HG02642 (cell line): ENCODE data around the gene NR5A2.
A peak's percentile ranks its signal among the peaks of the same experiment; 100 is the strongest.
"Not testable (repeated sequence)": the region's sequence is repeated elsewhere in the genome, so short reads cannot be mapped to it uniquely, and the experiment has no call there.

Experiments
- ATAC-seq: cut with Tn5 transposase; IDR thresholded peaks from one replicate; pipeline ENCODE4 v1.9.1; 2021; ENCODE audit warnings: mild to moderate bottlenecking; ENCODE audit not compliant: unreplicated experiment, poor library complexity

The NR5A2 gene

DNA sequence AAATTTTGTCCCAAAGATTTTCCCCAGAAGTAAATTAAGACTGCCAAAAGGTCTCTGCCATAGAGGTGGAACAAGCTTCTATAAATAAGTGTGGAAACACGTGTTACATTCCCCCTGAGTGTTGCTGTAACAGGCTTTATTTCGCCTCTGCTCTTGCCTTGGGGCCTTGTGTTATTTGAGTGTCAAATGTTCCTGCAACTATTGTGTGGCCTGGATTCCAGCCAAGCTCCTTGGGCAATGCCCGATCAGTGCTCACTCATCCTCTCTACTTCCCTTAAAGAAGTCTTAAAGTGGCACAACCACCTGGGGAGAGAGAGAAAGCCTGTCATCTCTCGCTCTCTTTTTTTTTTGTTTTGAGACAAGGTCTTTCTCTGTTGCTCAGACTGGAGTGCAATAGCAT lies 156.7 kb downstream of the NR5A2 start:
- no peak for ATAC-seq

DNA sequence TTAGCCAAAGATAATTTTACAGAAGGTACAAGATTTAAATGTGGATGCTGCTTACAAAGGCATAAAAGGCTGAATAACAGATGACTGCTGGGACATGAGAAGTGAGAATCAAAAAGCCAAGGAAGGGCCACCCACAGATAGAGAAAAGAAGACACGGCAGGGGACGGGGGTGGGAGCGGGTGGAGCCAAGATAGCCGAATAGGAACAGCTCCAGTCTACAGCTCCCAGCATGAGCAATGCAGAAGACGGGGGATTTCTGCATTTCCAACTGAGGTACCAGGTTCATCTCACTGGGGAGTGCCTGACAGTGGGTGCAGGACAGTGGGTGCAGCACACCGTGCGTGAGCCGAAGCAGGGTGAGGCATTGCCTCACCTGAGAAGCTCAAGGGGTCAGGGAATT lies 157.7 kb downstream of the NR5A2 start:
- not testable (repeated sequence) for ATAC-seq

GRCh38 chr1:200187332-200187731 lies 159.8 kb downstream of the NR5A2 start:
- ATAC-seq, result not testable (repeated sequence)

GRCh38 chr1:200191993-200192392 lies 164.5 kb downstream of the NR5A2 start:
- no peak for ATAC-seq

DNA sequence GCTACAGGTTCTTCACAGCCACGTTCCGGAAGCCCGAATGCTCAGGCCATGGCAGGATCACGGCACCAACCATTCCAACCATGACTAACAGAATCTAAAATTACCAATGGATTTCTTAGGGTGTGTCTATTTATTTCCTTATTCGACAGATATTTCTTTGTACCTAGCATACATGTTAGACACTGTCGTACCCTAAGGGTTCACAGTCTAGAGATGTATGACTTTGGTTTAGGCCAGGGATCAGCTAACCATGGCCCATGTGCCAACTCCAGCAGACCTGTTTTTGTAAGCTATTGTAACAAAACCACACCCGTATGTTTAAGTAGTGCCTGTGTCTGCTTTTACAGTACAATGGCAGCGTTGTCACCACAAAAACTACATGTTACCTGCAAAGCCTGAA lies 167.0 kb downstream of the NR5A2 start:
- no peak for ATAC-seq

DNA sequence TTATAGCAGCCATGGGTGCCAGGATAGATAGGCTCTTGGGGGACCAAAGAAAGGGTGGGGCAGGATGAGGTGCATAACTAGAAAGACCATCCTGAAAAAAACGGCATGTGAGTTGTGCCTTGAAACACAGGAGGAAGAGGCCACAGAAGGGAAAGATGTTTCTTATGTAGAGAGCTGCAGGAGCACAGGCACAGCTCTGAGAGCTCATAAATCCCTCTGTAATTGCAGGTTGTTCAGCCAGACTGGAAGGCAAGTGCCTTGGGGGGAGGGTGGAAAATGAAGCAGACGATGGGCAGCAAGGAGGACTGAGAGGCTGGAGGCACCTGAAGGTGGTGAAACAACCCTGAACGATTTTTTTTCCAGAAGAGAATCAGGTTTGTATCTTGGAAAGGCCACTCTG lies 170.7 kb downstream of the NR5A2 start:
- no peak for ATAC-seq

- no peak for ATAC-seq
Observed at GRCh38 chr1:200205216-200205995, 177.9 kb downstream of the NR5A2 start.

DNA sequence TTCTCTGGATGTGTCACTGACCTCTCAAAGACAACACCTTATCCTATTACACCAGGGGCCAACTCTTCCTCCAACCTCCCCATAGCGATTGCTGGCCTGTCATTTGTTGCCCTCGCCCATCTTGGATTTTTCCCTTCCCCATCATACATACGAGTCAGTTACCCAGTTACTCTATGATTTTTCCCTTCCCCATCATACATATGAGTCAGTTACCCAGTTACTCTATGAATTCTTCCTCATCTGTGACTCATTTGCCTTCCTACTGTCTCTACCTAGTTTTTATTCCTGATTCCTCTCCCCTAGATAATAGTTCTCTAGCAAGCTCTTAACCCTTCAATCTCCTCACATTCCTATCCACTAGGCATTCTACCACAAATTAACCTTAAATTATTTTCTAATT lies 178.8 kb downstream of the NR5A2 start:
- no peak for ATAC-seq

GRCh38 chr1:200206761-200207160 lies 179.3 kb downstream of the NR5A2 start:
- ATAC-seq, result no peak

GRCh38 chr1:200207711-200208126 lies 180.2 kb downstream of the NR5A2 start:
- peak; percentile 81 for ATAC-seq

GRCh38 chr1:200211157-200211556 lies 183.6 kb downstream of the NR5A2 start:
- ATAC-seq, result no peak

DNA sequence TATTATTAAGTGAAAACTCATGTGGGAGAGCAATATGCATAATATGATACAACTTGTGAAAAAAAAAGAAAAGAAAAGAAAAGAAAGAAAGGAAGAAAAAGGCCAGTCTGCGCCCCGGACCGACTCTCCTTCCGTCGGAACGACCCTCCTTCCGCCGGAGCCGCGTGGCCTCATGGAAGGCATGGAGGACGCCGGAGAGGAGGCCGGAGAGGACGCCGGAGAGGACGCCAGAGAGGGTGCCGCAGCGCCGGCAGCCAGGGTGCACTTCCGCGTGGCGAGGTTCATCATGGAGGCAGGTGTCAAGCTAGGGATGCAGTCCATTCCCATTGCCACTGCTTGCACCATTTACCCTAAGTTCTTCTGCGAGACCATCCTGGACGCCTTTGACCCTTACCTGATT lies 185.9 kb downstream of the NR5A2 start:
- no peak for ATAC-seq

DNA sequence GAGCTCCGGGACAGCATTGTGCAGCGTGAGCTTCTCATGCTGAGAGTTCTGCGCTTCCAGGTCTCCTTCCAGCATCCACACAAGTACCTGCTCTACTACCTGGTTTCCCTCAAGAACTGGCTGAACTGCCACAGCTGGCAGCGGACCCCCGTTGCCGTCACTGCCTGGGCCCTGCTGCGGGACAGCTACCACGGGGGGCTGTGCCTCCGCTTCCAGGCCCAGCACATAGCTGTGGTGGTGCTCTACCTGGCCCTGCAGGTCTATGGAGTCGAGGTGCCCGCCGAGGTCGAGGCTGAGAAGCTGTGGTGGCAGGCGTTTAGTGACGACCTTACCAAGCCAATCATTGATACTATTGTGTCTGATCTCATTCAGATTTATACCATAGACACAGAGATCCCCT lies 186.4 kb downstream of the NR5A2 start:
- no peak for ATAC-seq

DNA sequence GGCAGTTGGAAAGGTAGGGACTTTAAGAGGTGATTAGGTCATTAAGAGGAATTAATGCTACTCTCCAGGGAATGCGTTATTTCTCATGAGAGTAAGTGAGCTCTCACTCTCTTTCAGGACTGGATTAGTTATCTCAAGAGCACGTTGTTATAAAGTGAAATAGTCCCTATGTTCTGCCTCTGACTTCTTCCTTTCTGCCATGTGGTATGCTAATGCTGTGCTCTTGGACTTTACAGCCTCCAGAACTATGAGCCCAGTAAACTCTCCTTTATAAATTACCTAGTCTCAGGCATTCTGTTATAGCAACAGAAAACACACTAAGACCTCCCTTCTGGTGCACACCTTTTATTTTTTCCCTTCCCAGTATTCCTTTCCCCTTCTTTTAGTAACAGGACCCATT lies 187.8 kb downstream of the NR5A2 start:
- no peak for ATAC-seq

- ATAC-seq, result no peak
Observed at GRCh38 chr1:200217703-200218102, 190.2 kb downstream of the NR5A2 start.

GRCh38 chr1:200221614-200222282 lies 194.2 kb downstream of the NR5A2 start:
- no peak for ATAC-seq

DNA sequence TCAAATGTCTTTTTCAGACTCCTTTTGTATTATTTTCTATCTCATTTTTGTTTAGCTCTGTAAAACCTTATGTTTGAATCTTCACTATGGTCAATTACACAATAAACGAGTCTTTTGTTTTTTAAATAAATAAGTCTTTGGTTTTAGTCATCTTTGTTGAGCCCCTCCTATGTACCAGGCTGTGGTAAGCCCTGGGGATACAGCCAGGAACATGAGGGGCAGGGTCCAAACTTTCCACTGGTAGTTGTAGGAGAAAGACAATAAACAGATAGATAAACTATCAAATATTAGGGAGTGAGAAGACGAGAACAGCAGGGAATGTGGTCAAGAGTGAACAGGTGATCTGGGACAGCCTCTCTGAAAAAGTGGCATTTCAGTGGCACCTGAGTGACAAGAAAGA lies 195.7 kb downstream of the NR5A2 start:
- no peak for ATAC-seq

DNA sequence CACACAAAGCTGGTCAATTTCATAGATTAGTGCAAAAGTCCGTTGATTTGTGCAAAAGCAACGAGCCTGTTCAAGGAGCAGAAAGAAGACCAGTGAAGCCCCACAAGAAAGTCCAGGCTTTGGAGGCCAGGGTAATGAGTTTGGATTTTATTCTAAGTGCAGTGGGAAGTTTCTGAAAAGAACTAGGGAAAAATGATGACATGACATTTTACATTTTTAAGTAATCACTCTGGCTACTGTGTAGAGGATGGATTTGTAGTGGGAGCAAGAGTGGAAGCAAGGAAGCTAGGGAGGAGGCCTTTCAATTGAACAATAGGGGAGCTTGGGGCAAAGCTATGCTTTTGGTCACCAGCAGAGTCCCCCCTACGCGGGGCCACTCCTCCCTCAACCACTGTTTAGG lies 196.1 kb downstream of the NR5A2 start:
- ATAC-seq, result no peak

GRCh38 chr1:200224315-200224714 lies 196.8 kb downstream of the NR5A2 start:
- no peak for ATAC-seq

DNA sequence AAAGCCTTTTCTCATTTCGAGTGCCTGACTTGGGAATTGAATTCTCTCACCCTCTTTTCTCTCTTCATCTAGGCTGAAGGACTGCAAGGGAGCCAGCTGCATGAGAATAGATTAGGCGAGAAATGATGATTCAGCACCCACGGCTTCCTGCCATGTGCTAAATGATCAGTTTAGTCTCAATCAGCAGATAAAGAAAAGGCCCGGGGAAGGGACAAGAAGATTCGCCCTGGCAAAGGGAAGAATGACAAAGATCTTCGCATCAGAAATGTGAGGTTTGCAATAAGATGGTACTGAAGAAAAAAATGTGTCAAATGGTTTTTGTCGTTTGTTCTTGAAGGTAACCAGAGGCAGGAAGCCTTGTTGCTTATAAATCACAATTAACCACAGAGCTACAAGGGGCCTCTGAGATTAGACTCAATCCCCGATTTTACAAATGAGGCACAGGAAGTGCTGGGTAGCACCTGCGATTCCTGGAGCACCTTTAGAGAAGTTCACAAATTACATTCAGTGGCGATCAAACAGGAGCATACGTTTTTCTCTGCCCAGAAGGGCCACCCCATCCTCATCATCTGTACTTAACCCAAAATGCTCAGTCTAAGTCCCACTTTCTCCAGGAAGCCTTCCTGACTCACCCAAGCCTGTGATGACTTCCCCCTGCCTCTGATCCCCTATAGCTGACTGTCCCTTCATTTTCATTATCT lies 198.9 kb downstream of the NR5A2 start:
- ATAC-seq, result no peak

- ATAC-seq, result no peak
Observed at GRCh38 chr1:200226969-200227303, 199.4 kb downstream of the NR5A2 start.
